GM10266 (cell line): ENCODE results near the gene CCDC63.
"Not testable (repeated sequence)": the region's sequence is repeated elsewhere in the genome, so short reads cannot be mapped to it uniquely, and the experiment has no call there.

ENCODE experiments used
- DNase-seq: peaks from one replicate; pipeline ENCODE4 v3.0.0; 2012; ENCODE audit errors: extremely low spot score
- CTCF ChIP-seq: IDR thresholded peaks from 2 replicates; pipeline ENCODE4 v1.5.1; 2012; ENCODE audit warnings: mild to moderate bottlenecking, low read depth; ENCODE audit not compliant: control insufficient read depth, insufficient read depth; ENCODE audit errors: missing control alignments

The CCDC63 gene

DNA sequence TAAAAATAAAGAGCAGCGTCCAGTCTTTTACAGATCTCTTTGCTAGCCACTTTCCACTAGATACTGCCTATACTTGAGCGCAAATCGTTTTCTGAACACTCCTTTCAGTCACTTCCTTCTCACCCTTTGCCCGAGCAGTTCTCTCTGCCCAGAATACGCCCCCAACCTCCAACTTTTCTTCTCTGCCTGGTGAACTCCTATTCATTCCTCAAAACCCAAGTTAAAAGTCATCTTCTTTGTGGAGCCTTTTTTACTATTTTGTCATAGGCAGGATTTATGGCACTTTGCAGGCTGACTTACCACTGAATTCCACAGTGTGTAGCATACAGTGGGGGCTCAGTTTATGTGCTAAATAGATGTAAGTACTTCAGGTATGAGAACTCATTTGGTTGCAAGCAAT lies 4.0 kb downstream of the CCDC63 start:
- no peak for DNase-seq

DNA sequence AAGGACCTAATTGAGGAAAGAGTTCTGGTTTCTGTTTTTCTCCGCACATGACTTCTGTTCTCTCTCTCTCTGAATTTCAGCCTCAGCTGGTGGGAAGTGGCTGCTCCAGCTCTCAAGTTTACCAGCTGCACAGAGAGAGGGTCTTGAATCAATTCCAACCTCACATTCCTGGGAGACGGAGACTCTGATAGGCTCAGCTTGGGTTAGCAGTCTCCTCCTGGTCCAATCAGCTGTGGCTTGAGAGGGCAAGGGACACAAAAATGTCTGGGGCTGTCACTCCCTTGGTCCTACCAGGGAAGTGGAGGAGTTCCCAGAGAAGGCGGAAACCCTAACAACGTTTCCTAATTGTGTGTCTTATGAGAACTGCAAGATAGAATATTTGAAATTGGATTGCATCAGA lies 7.0 kb downstream of the CCDC63 start:
- no peak for TF ChIP-seq CTCF
- no peak for DNase-seq

More for the DNA sequence above, 4.0 kb downstream of the CCDC63 start:
- TF ChIP-seq CTCF, result no peak

- DNase-seq, result no peak
- no peak for TF ChIP-seq CTCF
Observed at GRCh38 chr12:110856542-110856941, 9.8 kb downstream of the CCDC63 start.

DNA sequence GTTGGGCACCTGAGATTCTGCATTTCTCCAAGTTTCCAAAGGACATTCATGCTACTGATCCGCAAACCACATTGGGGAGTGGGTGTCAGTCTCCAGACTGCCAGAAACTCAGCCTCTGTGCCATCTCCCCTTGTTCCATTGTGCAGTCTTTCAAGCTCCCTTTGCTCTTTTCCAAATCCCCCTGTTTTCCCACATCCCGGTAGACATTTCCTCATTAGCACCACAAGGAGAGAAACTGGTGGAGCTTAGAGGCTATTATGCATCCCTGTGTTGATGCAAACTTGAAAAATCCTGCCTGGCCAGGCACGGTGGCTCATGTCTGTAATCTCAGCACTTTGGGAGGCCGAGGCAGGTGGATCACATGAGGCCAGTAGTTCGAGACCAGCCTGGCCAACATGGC lies 10.7 kb downstream of the CCDC63 start:
- no peak for TF ChIP-seq CTCF
- no peak for DNase-seq

GRCh38 chr12:110857954-110858353 lies 11.2 kb downstream of the CCDC63 start:
- DNase-seq, result not testable (repeated sequence)

GRCh38 chr12:110858848-110859247 lies 12.1 kb downstream of the CCDC63 start:
- TF ChIP-seq CTCF, result no peak
- no peak for DNase-seq

DNA sequence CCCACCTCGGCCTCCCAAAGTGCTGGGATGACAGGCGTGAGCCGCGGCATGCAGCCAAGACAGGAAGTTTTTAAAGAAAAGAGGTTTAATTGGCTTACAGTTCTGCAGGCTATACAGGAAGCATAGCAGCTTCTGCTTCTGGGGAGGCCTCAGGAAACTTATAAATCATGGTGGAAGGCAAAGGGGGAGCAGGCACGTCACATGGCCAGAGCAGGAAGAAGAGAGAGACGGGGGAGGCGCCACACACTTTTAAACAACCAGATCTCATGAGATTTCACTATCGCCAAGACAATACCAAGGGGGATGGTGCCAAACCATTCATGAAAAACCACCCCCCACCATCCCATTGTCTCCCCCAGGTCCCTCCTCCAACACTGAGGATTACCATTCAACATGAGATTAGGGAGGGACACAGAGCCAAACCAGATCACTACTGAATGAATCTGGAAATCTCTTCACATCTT lies 14.1 kb downstream of the CCDC63 start:
- no peak for TF ChIP-seq CTCF

DNA sequence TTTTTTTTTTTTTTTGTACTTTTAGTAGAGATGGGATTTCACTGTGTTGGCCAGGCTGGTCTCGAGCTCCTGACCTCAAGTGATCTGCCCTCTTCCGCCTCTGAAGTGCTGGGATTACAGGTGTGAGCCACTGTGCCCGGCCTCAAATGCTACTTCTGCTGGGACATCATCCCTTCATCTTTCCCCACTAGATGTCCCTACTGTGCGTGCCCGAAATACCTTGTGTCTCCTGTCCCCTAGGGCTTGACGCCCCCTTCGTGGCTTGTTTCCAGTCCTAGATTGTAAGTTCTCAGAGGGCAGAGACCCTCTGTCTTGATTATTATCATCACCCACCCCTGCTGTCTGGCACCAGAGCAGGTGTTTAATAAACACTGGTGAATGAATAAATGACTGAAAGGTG lies 14.9 kb downstream of the CCDC63 start:
- no peak for DNase-seq
- TF ChIP-seq CTCF, result no peak

More for the DNA sequence above, 14.1 kb downstream of the CCDC63 start:
- DNase-seq, result no peak
